ENCODE results near the gene KCNH6. TPM values are rescaled to one million over a fixed set of nuclear protein-coding genes. Genes with fewer than 3 reads are reported as not detected.
A peak's percentile ranks its signal among the peaks of the same experiment; 100 is the strongest.

KCNH6 gene
- polyA plus RNA-seq, 1 experiment: 0.10 TPM

- Histone ChIP-seq H3K36me3 (ENCODE audit: control insufficient read depth, insufficient read depth, low read length) (peaks cover 1% of the 10 kb centered on the region; the same call in 1 of the 2 replicates), H3K4me3 (ENCODE audit: low read depth, low read length) (peak within 1 kb of the TSS; percentile 61), H3K27me3 (ENCODE audit: control insufficient read depth, insufficient read depth, low read length) (no peaks in the 10 kb centered on the region)
- peak; percentile 97 for DNase-seq (ENCODE audit: low read depth)
- CTCF ChIA-PET: interaction anchor here (1.5 kb wide), 1 partner anchor 71 kb away, joined by 5 read pairs; no protein-coding TSS in a partner anchor
- POLR2A ChIA-PET: no interaction called here
- no peak for TF ChIP-seq CTCF (IDR thresholded peaks at IDR 0.05; ENCODE audit: insufficient read depth, low read depth, low read length)
These were observed 27.0 kb downstream of the KCNH6 start, which contains the start of gene DCAF7 for GRCh38 chr17:63549946-63550816. DCAF7 (plus strand) TSS chr17:63550477; CDS start chr17:63550678, 201 bp downstream.

DNA sequence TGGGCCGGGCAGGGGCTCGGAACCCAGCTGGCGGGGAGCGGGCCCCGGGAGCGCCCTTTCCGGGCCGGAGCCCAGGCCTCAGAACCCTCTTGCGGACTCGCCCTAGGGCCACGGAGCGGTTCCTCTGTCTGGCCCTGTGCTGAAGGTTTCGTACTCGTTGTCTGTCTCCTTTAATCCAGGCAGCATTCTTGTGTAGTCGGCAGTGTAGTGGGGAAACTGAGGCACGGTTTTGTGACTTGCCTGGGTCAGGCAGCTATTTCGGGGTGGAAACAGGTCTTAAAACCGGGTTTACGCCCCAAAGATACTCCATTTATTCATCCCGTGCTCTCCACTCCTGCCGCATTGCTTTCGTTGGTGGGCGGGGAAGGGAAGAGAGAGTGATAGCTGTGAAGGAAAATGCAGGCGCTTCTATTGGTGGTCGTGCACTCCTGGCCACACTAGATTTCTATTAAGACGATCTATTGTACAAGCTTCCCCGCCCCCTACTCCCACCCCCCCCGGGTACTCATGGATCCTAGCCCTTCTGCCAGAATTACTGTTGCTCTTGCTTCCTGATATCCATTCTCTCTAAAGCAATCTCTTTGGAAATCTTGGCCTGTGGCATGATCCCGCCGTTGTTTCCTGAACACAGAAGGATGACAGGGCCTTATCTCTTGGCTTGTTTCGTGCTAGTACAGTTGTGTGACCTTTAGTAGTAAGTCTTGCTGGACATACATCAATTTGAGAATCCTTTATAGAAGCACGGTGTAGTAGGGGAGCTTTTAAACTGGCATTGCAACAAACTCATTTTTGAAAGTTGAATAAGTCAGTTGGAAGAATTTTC, 27.9 kb downstream of the KCNH6 start:
- DNase-seq (ENCODE audit: low read depth): no peak
- CTCF ChIA-PET: interaction anchor here (1.2 to 2.1 kb wide), 4 partner anchors 14 to 125 kb away, joined by 3 to 6 read pairs (median 5); no protein-coding TSS in a partner anchor
- H3K27me3 ChIP-seq (ENCODE audit: control insufficient read depth, insufficient read depth, low read length): no peaks in the 10 kb centered on the region
- no peak for TF ChIP-seq CTCF (IDR thresholded peaks at IDR 0.05; ENCODE audit: insufficient read depth, low read depth, low read length)
- POLR2A ChIA-PET: no interaction called here
- peak overlapping the region; percentile 61 for H3K4me3 ChIP-seq (ENCODE audit: low read depth, low read length)
- peaks cover 1% of the 10 kb centered on the region; the same call in 1 of the 2 replicates for H3K36me3 ChIP-seq (ENCODE audit: control insufficient read depth, insufficient read depth, low read length)

GRCh38 chr17:63552211-63552610, 29.1 kb downstream of the KCNH6 start:
- TF ChIP-seq CTCF (IDR thresholded peaks at IDR 0.05; ENCODE audit: insufficient read depth, low read depth, low read length): no peak
- Histone ChIP-seq H3K27me3 (ENCODE audit: control insufficient read depth, insufficient read depth, low read length) (no peaks in the 10 kb centered on the region), H3K36me3 (ENCODE audit: control insufficient read depth, insufficient read depth, low read length) (peaks cover 1% of the 10 kb centered on the region; the same call in 1 of the 2 replicates), H3K4me3 (ENCODE audit: low read depth, low read length) (peak overlapping the region; percentile 61)
- POLR2A ChIA-PET: interaction anchor here (0.6 kb wide), 1 partner anchor 73 kb away, joined by 3 read pairs; no protein-coding TSS in a partner anchor
- CTCF ChIA-PET: interaction anchor here (0.6 to 2.1 kb wide), 6 partner anchors 13 to 486 kb away, joined by 3 to 6 read pairs (median 4); no protein-coding TSS in a partner anchor
- no peak for DNase-seq (ENCODE audit: low read depth)

DNA sequence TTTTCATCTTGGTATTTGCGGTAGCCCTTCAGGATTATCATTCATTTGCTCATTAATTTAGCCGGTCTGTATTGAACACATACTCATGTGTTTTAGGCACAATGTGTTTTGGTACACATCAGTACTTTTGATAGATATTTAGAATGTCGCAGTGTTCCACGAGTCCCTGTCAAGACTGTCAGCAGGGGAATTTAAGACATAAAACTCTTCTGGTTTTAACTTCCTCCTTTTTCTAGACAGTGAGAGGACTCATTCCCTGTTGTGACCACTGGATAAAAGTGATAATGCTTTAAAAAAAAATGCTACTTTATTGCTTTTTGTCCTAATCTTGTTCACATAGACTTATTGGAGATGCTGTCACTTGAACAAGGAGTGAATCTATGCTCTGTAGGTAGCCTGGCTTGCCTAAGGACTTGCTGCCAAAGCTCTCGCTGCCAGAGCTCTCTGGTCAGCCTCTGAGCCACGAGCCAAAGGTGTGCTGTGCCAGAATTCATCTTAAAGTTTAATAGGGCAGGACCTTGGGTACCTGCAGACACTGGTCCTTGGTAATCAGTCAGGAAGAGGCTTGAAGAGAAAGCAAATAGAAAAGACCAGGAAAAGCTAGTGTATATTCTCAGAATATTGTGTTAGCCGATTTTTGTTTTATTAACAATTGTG, 32.5 kb downstream of the KCNH6 start:
- POLR2A ChIA-PET: no interaction called here
- no peak for TF ChIP-seq CTCF (IDR thresholded peaks at IDR 0.05; ENCODE audit: insufficient read depth, low read depth, low read length)
- no peak for DNase-seq (ENCODE audit: low read depth)
- CTCF ChIA-PET: interaction anchor here (1.2 to 1.3 kb wide), 2 partner anchors 18 to 130 kb away, joined by 3 to 4 read pairs; no protein-coding TSS in a partner anchor
- Histone ChIP-seq H3K36me3 (ENCODE audit: control insufficient read depth, insufficient read depth, low read length) (peaks cover 1% of the 10 kb centered on the region; the same call in 1 of the 2 replicates), H3K27me3 (ENCODE audit: control insufficient read depth, insufficient read depth, low read length) (no peaks in the 10 kb centered on the region), H3K4me3 (ENCODE audit: low read depth, low read length) (no peak overlapping the region)
